ENCODE results near the gene MEGF10.
"Not testable (repeated sequence)": the region's sequence is repeated elsewhere in the genome, so short reads cannot be mapped to it uniquely, and the experiment has no call there.

The MEGF10 gene

DNA sequence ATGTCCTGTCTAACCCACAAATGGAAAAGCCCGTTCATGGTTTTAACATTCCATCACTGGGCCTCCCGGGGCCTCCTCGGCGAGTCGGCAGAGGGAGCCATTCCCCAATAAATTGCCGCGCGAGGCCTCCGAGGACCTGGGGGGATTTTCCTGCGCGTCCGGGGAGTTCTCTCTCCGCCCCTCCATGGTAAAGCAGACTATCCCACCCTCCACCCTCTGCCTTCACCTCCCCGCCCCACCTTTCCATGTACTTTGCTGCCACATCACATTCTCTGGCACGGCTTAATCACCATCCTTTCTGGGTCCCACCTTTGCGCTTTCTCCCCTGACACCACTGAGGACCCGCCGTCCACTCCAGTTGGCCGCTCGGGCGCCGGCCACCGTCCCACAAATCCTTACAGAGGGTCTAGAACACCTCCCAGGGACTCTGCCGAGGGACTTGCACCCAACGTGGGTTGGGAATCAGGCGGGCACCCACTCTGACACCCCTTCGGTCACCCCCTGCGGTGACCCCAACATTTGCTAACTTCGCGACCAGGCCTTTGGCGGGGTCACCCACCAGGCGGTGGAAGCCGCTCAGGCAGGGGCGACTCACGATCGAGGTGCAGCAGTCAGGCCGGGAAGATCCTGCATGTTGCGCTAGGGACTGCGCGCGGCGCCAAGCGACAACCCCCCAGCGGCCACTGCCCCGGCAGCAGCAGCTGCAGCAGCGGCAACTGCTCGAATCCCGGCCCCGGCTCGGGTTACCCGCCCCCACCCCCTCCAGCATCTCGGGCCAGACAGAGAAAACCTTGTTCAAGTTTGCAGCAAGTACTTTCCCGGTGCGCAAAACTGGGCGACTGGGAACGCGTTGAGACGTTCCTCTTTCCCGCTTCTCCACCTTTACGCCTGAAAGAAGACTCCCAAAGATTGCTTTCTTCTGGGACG is at the start of gene MEGF10:
Gene MEGF10, plus strand, starts transcription at position 778 of the 927 bp plus-strand sequence. CDS start 40,513 bp downstream, outside the sequence.
- DNase-seq (ENCODE audit: low spot score) = peak; percentile 65

DNA sequence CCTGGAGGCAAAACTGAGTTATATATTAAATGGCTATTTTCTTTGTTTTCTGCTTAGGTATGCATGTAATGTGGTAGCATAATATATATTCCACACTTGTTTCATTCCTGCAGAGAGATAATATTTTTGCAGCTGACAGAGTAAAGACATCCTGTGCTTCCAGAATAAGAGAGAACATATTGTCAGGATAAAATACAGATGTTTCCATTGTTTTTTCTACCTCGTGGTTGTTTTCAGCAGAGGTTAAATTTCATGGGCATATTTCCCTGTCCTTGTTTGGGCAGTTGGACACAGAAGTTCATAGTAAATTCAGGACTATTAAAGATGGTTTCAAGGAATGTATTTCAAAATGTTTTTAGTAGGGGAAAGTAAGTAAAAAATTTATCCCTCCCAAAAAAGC is 47.6 kb upstream of the MEGF10 start:
- no peak for DNase-seq (ENCODE audit: low spot score)
- TF ChIP-seq, protein P1, sequence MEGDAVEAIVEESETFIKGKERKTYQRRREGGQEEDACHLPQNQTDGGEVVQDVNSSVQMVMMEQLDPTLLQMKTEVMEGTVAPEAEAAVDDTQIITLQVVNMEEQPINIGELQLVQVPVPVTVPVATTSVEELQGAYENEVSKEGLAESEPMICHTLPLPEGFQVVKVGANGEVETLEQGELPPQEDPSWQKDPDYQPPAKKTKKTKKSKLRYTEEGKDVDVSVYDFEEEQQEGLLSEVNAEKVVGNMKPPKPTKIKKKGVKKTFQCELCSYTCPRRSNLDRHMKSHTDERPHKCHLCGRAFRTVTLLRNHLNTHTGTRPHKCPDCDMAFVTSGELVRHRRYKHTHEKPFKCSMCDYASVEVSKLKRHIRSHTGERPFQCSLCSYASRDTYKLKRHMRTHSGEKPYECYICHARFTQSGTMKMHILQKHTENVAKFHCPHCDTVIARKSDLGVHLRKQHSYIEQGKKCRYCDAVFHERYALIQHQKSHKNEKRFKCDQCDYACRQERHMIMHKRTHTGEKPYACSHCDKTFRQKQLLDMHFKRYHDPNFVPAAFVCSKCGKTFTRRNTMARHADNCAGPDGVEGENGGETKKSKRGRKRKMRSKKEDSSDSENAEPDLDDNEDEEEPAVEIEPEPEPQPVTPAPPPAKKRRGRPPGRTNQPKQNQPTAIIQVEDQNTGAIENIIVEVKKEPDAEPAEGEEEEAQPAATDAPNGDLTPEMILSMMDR (IDR thresholded peaks at IDR 0.05; ENCODE audit: borderline replicate concordance, control extremely low read depth, extremely low read depth, insufficient read depth, missing control alignments) = no peak
- in situ Hi-C loops (cut with MboI; ENCODE audit: low sequenced_read_pairs, unreplicated experiment) = no loop called here

More for the DNA sequence above, at the start of gene MEGF10:
- TF ChIP-seq, protein P1 (IDR thresholded peaks at IDR 0.05; ENCODE audit: borderline replicate concordance, control extremely low read depth, extremely low read depth, insufficient read depth, missing control alignments) = peak; percentile 63
- in situ Hi-C loops (cut with MboI; ENCODE audit: low sequenced_read_pairs, unreplicated experiment) = no loop called here

DNA sequence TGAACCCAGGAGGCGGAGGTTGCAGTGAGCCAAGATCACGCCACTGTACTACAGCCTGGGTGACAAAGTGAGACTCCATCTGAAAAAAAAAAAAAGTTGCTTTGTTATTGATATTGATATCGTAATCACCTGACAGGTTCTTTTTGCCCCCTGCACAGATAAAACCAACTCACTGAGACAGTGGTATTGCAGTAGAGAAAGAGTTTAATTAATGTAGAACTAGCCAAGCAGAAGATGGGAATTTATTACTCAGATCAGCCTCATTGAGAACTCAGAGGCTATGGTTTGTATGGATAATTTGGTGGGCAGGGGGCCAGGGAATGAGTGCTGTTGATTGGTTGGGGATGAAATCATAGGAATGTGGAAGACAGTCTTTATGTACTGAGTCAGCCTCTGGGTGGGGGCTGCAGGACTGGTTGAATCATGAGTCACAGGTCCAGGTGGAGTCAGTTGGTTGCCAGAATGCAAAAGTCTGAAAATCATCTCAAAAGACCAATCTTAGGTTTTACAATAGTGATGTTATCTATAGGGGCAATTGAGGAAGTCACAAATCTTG is 35.8 kb upstream of the MEGF10 start:
- DNase-seq (ENCODE audit: low spot score) = no peak
- TF ChIP-seq, protein P1 (IDR thresholded peaks at IDR 0.05; ENCODE audit: borderline replicate concordance, control extremely low read depth, extremely low read depth, insufficient read depth, missing control alignments) = no peak
- in situ Hi-C loops (cut with MboI; ENCODE audit: low sequenced_read_pairs, unreplicated experiment) = no loop called here

DNA sequence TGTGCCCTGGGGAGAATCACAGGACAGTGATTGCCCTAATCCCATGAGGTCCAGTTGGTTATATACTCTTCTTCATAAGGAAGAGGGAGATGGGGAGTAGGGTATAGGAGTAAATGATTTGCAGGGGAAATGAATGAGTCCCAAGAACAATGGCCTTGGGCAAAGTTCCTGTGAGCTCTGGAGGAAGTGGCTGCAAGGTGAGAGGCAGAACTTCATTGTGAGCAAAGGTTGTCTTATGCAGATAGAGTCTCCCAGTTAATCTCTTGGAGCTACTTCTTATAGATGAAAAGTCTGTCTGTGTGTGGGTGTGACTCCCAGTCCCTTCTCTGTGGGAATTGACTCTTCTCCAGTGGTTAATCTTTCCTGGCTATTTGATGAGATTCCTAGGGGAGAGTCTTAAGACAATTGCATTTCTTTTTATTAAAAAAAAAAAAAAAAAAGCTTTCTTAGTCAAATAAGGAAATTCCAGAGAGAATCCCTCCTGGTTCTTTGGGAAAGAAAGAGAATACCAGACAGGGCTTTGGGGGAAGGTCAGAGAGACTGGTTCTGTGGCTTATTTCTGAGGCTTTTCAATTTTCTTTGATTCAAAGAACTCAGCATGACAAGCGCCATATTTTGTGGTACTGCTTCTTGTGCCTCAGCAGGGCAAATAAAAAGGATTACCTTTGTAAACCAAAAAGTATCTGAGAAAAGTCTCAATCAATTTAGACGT is 33.6 kb upstream of the MEGF10 start:
- TF ChIP-seq, protein P1 (IDR thresholded peaks at IDR 0.05; ENCODE audit: borderline replicate concordance, control extremely low read depth, extremely low read depth, insufficient read depth, missing control alignments) = no peak
- DNase-seq (ENCODE audit: low spot score) = no peak
- in situ Hi-C loops (cut with MboI; ENCODE audit: low sequenced_read_pairs, unreplicated experiment) = no loop called here

DNA sequence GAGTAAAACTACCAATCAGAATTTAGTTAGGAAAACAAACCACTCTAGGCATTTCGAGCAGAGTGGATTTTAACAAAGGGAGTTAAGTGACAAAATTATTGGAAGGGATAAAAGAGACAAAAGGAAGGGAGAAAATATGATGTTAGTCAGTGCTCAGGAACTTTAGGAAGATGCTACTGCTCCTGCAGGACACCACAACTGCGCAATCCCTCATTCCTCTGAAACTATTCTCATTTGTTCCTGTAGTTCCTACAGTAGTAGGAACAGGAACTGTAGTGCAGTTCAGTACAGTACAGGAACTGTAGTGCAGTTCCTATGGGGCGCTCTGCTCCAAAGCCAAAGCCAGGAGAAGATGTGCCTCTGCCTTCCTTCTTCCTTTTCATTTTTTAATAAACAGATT is 29.9 kb upstream of the MEGF10 start:
- TF ChIP-seq, protein P1 (IDR thresholded peaks at IDR 0.05; ENCODE audit: borderline replicate concordance, control extremely low read depth, extremely low read depth, insufficient read depth, missing control alignments) = no peak
- in situ Hi-C loops (cut with MboI; ENCODE audit: low sequenced_read_pairs, unreplicated experiment) = no loop called here
- no peak for DNase-seq (ENCODE audit: low spot score)

DNA sequence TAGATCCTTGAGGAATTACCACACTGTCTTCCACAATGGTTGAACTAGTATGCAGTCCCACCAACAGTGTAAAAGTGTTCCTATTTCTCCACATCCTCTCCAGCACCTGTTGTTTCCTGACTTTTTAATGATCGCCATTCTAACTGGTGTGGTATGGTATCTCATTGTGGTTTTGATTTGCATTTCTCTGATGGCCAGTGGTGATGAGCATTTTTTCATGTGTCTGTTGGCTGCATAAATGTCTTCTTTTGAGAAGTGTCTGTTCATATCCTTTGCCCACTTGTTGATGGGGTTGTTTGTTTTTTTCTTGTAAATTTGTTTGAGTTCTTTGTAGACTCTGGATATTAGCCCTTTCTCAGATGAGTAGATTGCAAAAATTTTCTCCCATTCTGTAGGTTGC is 25.1 kb upstream of the MEGF10 start:
- in situ Hi-C loops (cut with MboI; ENCODE audit: low sequenced_read_pairs, unreplicated experiment); DNase-seq (ENCODE audit: low spot score): not testable (repeated sequence)

DNA sequence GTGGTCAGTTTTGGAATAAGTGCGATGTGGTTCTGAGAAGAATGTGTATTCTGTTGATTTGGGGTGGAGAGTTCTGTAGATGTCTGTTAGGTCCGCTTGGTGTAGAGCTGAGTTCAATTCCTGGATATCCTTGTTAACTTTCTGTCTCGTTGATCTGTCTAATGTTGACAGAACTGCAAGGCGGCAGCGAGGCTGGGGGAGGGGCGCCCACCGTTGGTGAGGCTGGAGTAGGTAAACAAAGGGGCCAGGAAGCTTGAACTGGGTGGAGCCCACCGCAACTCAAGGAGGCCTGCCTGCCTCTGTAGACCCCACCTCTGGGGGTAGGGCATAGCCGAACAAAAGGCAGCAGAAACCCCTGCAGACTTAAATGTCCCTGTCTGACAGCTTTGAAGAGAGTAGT is 22.3 kb upstream of the MEGF10 start:
- DNase-seq (ENCODE audit: low spot score); in situ Hi-C loops (cut with MboI; ENCODE audit: low sequenced_read_pairs, unreplicated experiment): not testable (repeated sequence)

DNA sequence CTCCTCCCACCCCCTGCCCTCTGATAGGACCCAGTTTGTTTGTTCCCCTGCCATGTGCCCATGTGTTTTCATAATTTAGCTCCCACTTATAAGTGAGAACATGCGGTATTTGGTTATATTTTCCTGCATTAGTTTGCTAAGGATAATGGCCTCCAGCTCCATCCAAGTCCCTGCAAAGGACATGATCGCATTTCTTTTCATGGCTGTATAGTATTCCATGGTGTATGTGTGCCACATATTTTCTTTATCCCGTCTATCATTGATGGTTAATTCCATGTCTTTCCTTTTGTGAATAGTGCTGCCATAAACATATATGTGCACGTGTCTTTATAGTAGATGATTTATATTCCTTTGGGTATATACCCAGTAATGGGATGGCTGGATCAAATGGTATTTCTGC is 19.9 kb upstream of the MEGF10 start:
- in situ Hi-C loops (cut with MboI; ENCODE audit: low sequenced_read_pairs, unreplicated experiment); DNase-seq (ENCODE audit: low spot score): not testable (repeated sequence)
